ENCODE results near the gene PRDM2. TPM values are rescaled to one million over a fixed set of nuclear protein-coding genes. Genes with fewer than 3 reads are reported as not detected.

PRDM2 gene
- total RNA-seq, 1 donor from 2014 or later: 64.2 TPM

GRCh38 chr1:13809461-13810159, 109.6 kb downstream of the PRDM2 start:
- intact Hi-C loops (cut with micrococcal nuclease): no loop called here

GRCh38 chr1:13812456-13813397, 112.7 kb downstream of the PRDM2 start:
- intact Hi-C loops (cut with micrococcal nuclease): loop anchor here (1.0 kb wide), 2 partner anchors 112 to 147 kb away; partner anchors contain the start of gene PRDM2

- intact Hi-C loops (cut with micrococcal nuclease): loop anchor here (1.0 kb wide), 2 partner anchors 113 to 148 kb away; partner anchors contain the start of gene PRDM2
Measured at GRCh38 chr1:13813398-13814012, 113.5 kb downstream of the PRDM2 start.

GRCh38 chr1:13814131-13814530, 114.1 kb downstream of the PRDM2 start:
- intact Hi-C loops (cut with micrococcal nuclease): no loop called here

GRCh38 chr1:13816016-13816760, 116.2 kb downstream of the PRDM2 start:
- intact Hi-C loops (cut with micrococcal nuclease): no loop called here

- intact Hi-C loops (cut with micrococcal nuclease): no loop called here
Measured at GRCh38 chr1:13817906-13818305, 117.9 kb downstream of the PRDM2 start.

GRCh38 chr1:13818926-13819325, 118.9 kb downstream of the PRDM2 start:
- intact Hi-C loops (cut with micrococcal nuclease): no loop called here

- intact Hi-C loops (cut with micrococcal nuclease): no loop called here
Measured at GRCh38 chr1:13819642-13820041, 119.7 kb downstream of the PRDM2 start.

- intact Hi-C loops (cut with micrococcal nuclease): no loop called here
Measured at GRCh38 chr1:13820055-13820454, 120.1 kb downstream of the PRDM2 start.

- intact Hi-C loops (cut with micrococcal nuclease): no loop called here
Measured at GRCh38 chr1:13820456-13820855, 120.5 kb downstream of the PRDM2 start.

GRCh38 chr1:13823126-13823880, 123.3 kb downstream of the PRDM2 start:
- intact Hi-C loops (cut with micrococcal nuclease): no loop called here

GRCh38 chr1:13823936-13824335, 123.9 kb downstream of the PRDM2 start:
- intact Hi-C loops (cut with micrococcal nuclease): no loop called here

- intact Hi-C loops (cut with micrococcal nuclease): no loop called here
Measured at GRCh38 chr1:13824626-13825025, 124.6 kb downstream of the PRDM2 start.

GRCh38 chr1:13825033-13825432, 125.0 kb downstream of the PRDM2 start:
- intact Hi-C loops (cut with micrococcal nuclease): no loop called here

GRCh38 chr1:13826009-13826408, 126.0 kb downstream of the PRDM2 start:
- intact Hi-C loops (cut with micrococcal nuclease): no loop called here

- intact Hi-C loops (cut with micrococcal nuclease): no loop called here
Measured at GRCh38 chr1:13826591-13826990, 126.6 kb downstream of the PRDM2 start.

- intact Hi-C loops (cut with micrococcal nuclease): loop anchor here (2.0 kb wide), 1 partner anchor 132 kb away; no protein-coding TSS in a partner anchor
Measured at GRCh38 chr1:13828454-13829151, 128.6 kb downstream of the PRDM2 start.

- intact Hi-C loops (cut with micrococcal nuclease): loop anchor here (2.0 kb wide), 1 partner anchor 132 kb away; no protein-coding TSS in a partner anchor
Measured at GRCh38 chr1:13829152-13829769, 129.3 kb downstream of the PRDM2 start.

- intact Hi-C loops (cut with micrococcal nuclease): no loop called here
Measured at GRCh38 chr1:13830170-13830569, 130.2 kb downstream of the PRDM2 start.

Data from T-helper 1 cell treated with Interleukin-12 subunit alpha and Interleukin-12 subunit beta and Interleukin-4 antibody, amounts not matched to agents 30 ng/mL and 1 ng/mL, for 36 hours (primary cell).